IMR-90 (cell line): Measurements from ENCODE around the gene SMC1B. TPM values are rescaled to one million over a fixed set of nuclear protein-coding genes. Genes with fewer than 3 reads are reported as not detected.
"Not testable (repeated sequence)": the region's sequence is repeated elsewhere in the genome, so short reads cannot be mapped to it uniquely, and the experiment has no call there.

Source experiments
- ATAC-seq: fragments of 200-7000 bp; cut with Tn5 transposase; 2 replicates; pipeline ENCODE4 v1.9.1; 2020; ENCODE audit warnings: low read depth, mild to moderate bottlenecking, moderate library complexity
- BruUV-seq: library from RNA; stranded (reverse); fragments of 400-500 nt; replicated peaks from 2 replicates; lab custom pipeline; 2021; lab: Mats Ljungman, UMichigan
- CTCF ChIA-PET: fragments of 300-600 bp; formaldehyde crosslinking; extraction: SDS; loops from one replicate; lab custom pipeline; 2021; ENCODE audit warnings: antibody characterized with exemption; lab: Yijun Ruan, JAX
- POLR2A ChIA-PET: fragments of 300-600 bp; sonication (Branson Sonifier 250); formaldehyde crosslinking; loops from one replicate; lab custom pipeline; 2022; ENCODE audit warnings: antibody characterized with exemption; ENCODE audit not compliant: unreplicated experiment; lab: Charles Lee
- DNase-seq: peaks from one replicate; pipeline ENCODE4 v3.0.0; 2013
- H2AFZ ChIP-seq: replicated peaks from 2 replicates; pipeline ENCODE3; 2013; ENCODE audit warnings: low read length, mild to moderate bottlenecking; ENCODE audit not compliant: poor library complexity
- H2AK5ac ChIP-seq: 2 replicates; pipeline ENCODE4 v1.6.1; 2013; ENCODE audit warnings: low read depth, low read length, inconsistent platforms
- H2AK9ac ChIP-seq: replicated peaks from 2 replicates; pipeline ENCODE3; 2013; ENCODE audit warnings: mild to moderate bottlenecking, low read depth, low read length, moderate library complexity; ENCODE audit not compliant: poor library complexity
- H2BK120ac ChIP-seq: 2 replicates; pipeline ENCODE4 v1.6.1; 2013; ENCODE audit warnings: low read depth, low read length, inconsistent platforms
- H2BK15ac ChIP-seq: 3 replicates; pipeline ENCODE4 v1.6.1; 2013; ENCODE audit warnings: low read depth, low read length, inconsistent platforms
- H2BK20ac ChIP-seq: 2 replicates; pipeline ENCODE4 v1.6.1; 2013; ENCODE audit warnings: low read depth, mild to moderate bottlenecking, inconsistent platforms, low read length, moderate library complexity
- H2BK5ac ChIP-seq: 2 replicates; pipeline ENCODE4 v1.6.1; 2013; ENCODE audit warnings: mild to moderate bottlenecking, low read depth, low read length, inconsistent platforms; ENCODE audit not compliant: poor library complexity, severe bottlenecking
- H3K14ac ChIP-seq: replicated peaks from 2 replicates; pipeline ENCODE4 v1.6.1; 2013; ENCODE audit warnings: low read depth, low read length, inconsistent platforms
- H3K18ac ChIP-seq: 2 replicates; pipeline ENCODE4 v1.6.1; 2013; ENCODE audit warnings: low read depth, low read length, control low read depth
- H3K23ac ChIP-seq: 2 replicates; pipeline ENCODE4 v1.6.1; 2013; ENCODE audit warnings: low read depth, low read length, inconsistent platforms
- H3K27ac ChIP-seq: 2 replicates; pipeline ENCODE4 v1.5.1; 2013; ENCODE audit warnings: mild to moderate bottlenecking, control low read depth, low read length; ENCODE audit not compliant: insufficient read depth
- H3K27me3 ChIP-seq: 2 replicates; pipeline ENCODE4 v1.6.1; 2013; ENCODE audit warnings: low read length; ENCODE audit not compliant: control insufficient read depth, insufficient read depth
- H3K36me3 ChIP-seq: 2 replicates; pipeline ENCODE4 v1.6.1; 2013; ENCODE audit warnings: low read length, mixed read lengths; ENCODE audit not compliant: control insufficient read depth, insufficient read depth
- H3K4ac ChIP-seq: 2 replicates; pipeline ENCODE4 v1.6.1; 2013; ENCODE audit warnings: low read depth, low read length, inconsistent platforms
- H3K4me1 ChIP-seq: 2 replicates; pipeline ENCODE4 v1.6.1; 2013; ENCODE audit warnings: low read length, mixed read lengths; ENCODE audit not compliant: control insufficient read depth, insufficient read depth
- H3K4me2 ChIP-seq: 2 replicates; pipeline ENCODE4 v1.6.1; 2013; ENCODE audit warnings: low read depth, mild to moderate bottlenecking, control low read depth, low read length, moderate library complexity
- H3K4me3 ChIP-seq: 2 replicates; pipeline ENCODE4 v1.5.1; 2013; ENCODE audit warnings: low read depth, mild to moderate bottlenecking, control low read depth, low read length, moderate library complexity; ENCODE audit not compliant: insufficient read depth
- H3K56ac ChIP-seq: 2 replicates; pipeline ENCODE4 v1.6.1; 2013; ENCODE audit warnings: low read length, inconsistent platforms; ENCODE audit not compliant: insufficient read depth; ENCODE audit errors: extremely low read depth
- H3K79me1 ChIP-seq, 2 experiments: 2 replicates each; pipeline ENCODE4 v1.6.1; 2013; ENCODE audit warnings: low read length in 2 of 2, inconsistent platforms in 1 of 2, low read depth in 1 of 2
- H3K9ac ChIP-seq: 2 replicates; pipeline ENCODE4 v1.6.1; 2013; ENCODE audit warnings: low read depth, low read length, control low read depth
- H3K9me1 ChIP-seq: 2 replicates; pipeline ENCODE4 v1.6.1; 2013; ENCODE audit warnings: low read length, inconsistent platforms; ENCODE audit not compliant: insufficient read depth
- H3K9me3 ChIP-seq: 2 replicates; pipeline ENCODE4 v1.6.1; 2013; ENCODE audit warnings: low read length; ENCODE audit not compliant: control insufficient read depth, insufficient read depth
- H4K20me1 ChIP-seq: 2 replicates; pipeline ENCODE4 v1.6.1; 2013; ENCODE audit warnings: low read length, inconsistent platforms; ENCODE audit not compliant: insufficient read depth
- H4K5ac ChIP-seq: 2 replicates; pipeline ENCODE4 v1.6.1; 2013; ENCODE audit warnings: mild to moderate bottlenecking, low read depth, low read length, control low read depth
- H4K8ac ChIP-seq, 2 experiments: 2 replicates each; pipeline ENCODE4 v1.6.1; 2013; ENCODE audit warnings: low read depth in 2 of 2, low read length in 2 of 2, control low read depth in 1 of 2, inconsistent platforms in 1 of 2
- H4K91ac ChIP-seq: 2 replicates; pipeline ENCODE4 v1.6.1; 2013; ENCODE audit warnings: low read depth, low read length, inconsistent platforms; ENCODE audit not compliant: insufficient read depth
- POLR2A ChIP-seq: IDR thresholded peaks from 2 replicates; pipeline ENCODE4 v1.6.1; 2012; ENCODE audit warnings: mild to moderate bottlenecking, low read depth, low read length
- WGBS, 2 experiments: methylation state at CpG; one replicate each; pipeline versions ENCODE4 v1.1.5 to v1.1.7; 2013; ENCODE audit warnings: missing lambda C conversion rate in 2 of 2; ENCODE audit not compliant: insufficient read length in 1 of 2; ENCODE audit errors: extremely low coverage in 2 of 2; 5-methylcytosine and 5-hydroxymethylcytosine counted together
- dilution Hi-C: fragments of 300-500 bp; cut with HindIII; formaldehyde crosslinking; loops from one replicate; pipeline ENCODE4 v1.14.3; 2018; ENCODE audit warnings: low sequenced_read_pairs; ENCODE audit not compliant: unreplicated experiment
- in situ Hi-C: fragments of 300-500 bp; cut with MboI; formaldehyde crosslinking; loops from 3 replicates; pipeline ENCODE4 v1.14.3; 2019; ENCODE audit warnings: low sequenced_read_pairs, inconsistent platforms, mixed read lengths
- intact Hi-C: fragments of 100-400 bp; cut with micrococcal nuclease; formaldehyde crosslinking; loops from 2 replicates; pipeline ENCODE4 v1.10.0; 2022
- polyA plus RNA-seq, 3 experiments: library from polyadenylated mRNA; depleted of rRNA; stranded (reverse); fragments of >200 nt; gene quantifications; 2 replicates each; pipeline ENCODE4 v1.2.3, GENCODE V29; 2012; ENCODE audit warnings: low replicate concordance in 1 of 3
- total RNA-seq: library from RNA; depleted of rRNA; stranded (reverse); fragments of >200 nt; gene quantifications from 2 replicates; pipeline ENCODE4 v1.2.3, GENCODE V29; 2012

The SMC1B gene
- total and polyA plus RNA-seq, 2 of the 4 experiments (the other 2 are of a cell fraction), result not detected

DNA sequence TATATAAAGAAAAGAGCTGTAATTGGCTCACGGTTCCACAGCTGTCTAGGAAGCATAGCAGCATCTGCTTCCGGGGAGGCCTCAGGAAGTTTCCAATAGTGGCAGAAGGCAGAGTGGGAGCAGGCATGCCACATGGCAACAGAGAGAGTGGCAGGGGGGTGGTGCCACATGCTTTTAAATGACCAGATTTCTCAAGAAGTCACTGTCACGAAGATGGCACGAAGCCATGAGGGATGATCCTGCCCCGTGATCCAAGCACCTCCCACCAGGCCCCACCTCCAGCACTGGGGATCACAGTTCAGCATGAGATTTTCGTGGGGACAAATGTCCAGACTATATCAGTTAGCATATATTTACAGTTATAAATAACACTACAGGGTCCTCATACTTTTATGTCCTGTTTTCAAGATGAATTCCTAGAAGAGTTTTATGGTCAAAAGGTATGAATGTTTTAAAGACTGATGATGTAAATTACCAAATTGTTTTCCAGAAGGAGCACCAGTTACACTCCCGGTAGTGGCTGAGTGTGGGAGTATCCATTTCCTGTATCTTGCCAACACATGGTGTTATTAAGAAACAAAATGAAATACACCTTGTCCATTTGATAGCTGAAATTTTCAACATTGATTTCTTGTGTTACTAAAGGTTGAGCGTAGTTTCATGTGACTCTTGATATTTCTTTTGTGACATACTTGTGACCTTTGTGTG lies 84.4 kb downstream of the SMC1B start (continued):
- TF ChIP-seq POLR2A, result no peak

DNA sequence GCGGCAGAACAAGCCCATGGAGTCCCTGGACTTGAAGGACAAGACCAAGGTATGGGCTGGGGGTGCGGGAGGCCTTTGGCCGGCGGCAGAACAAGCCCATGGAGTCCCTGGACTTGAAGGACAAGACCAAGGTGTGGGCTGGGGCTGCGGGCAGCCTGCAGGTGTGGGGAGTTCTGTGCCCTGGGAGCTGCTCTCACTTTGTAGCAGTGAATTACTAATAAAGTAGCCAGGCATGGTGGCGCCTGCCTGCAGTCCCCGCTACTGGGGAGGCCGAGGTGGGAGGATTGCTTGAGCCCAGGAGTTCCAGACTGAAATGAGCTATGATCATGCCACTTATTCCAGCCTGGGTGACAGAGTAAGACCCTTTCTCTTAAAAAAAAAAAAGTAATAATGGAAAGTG lies 85.1 kb downstream of the SMC1B start:
- H4K91ac ChIP-seq, H3K4ac ChIP-seq, H3K27ac ChIP-seq, H3K4me1 ChIP-seq, dilution Hi-C loops, H3K56ac ChIP-seq, ATAC-seq, BruUV-seq, POLR2A ChIA-PET, H3K9ac ChIP-seq, H4K5ac ChIP-seq, H2AK9ac ChIP-seq, intact Hi-C loops, H2BK5ac ChIP-seq, H2AK5ac ChIP-seq, H2BK20ac ChIP-seq, H3K4me3 ChIP-seq, H3K23ac ChIP-seq, CTCF ChIA-PET, H3K14ac ChIP-seq, H2AFZ ChIP-seq, DNase-seq, H3K9me1 ChIP-seq, H3K27me3 ChIP-seq, H4K8ac ChIP-seq, H2BK15ac ChIP-seq, H3K18ac ChIP-seq, in situ Hi-C loops, H2BK120ac ChIP-seq, H3K4me2 ChIP-seq, H3K9me3 ChIP-seq, H4K20me1 ChIP-seq: not testable (repeated sequence)
- 100% methylated on average over 1 of the region's 8 CpGs; no CpG with 5 or more reads in 1 of the 2 experiments for WGBS, 2 experiments
- Histone ChIP-seq H3K36me3 (peaks cover 55% of the 10 kb centered on the region), H3K79me1 (peaks cover 3 to 27% of the 10 kb centered on the region in 2 experiments; a peak in 2 of 4 replicates)
